ENCODE measurements around the gene ULK3.

GRCh38 chr15:74850393-74850792, 7.4 kb upstream of the ULK3 start:
- no peak for TF ChIP-seq CTCF (IDR thresholded peaks at IDR 0.05)
- no peak for TF ChIP-seq POLR2A (IDR thresholded peaks at IDR 0.05)
